Vagina (tissue), 2 donors: ENCODE results near the gene SLC25A12.

Experiments used
- CTCF ChIP-seq, 3 experiments: fragments of 450-650 bp in 2 of 3; fragments of 200-600 bp in 1 of 3; sonication (generic) in 1 of 3; IDR thresholded peaks; one replicate each; pipeline ENCODE4 v1.5.1; 2017 to 2019; ENCODE audit warnings: antibody characterized with exemption in 3 of 3, mild to moderate bottlenecking in 2 of 3, moderate library complexity in 2 of 3
- POLR2AphosphoS5 ChIP-seq, 2 donors: sonication (generic); formaldehyde crosslinking; IDR thresholded peaks; one replicate each; pipeline ENCODE4 v1.9.0; 2017; ENCODE audit warnings: antibody characterized with exemption in 2 of 2, mild to moderate bottlenecking in 2 of 2, low read depth in 1 of 2; ENCODE audit not compliant: insufficient read depth in 1 of 2

GRCh38 chr2:171939058-171939742, 45.2 kb upstream of the SLC25A12 start:
- TF ChIP-seq CTCF (IDR thresholded peaks at IDR 0.05) (no peak), POLR2AphosphoS5 (IDR thresholded peaks at IDR 0.05; ENCODE audit: insufficient read depth in 1 of 2, low read depth in 1 of 2) (no peak)
